Astrocyte (in vitro differentiated cells and primary cell): ENCODE measurements around the gene LYG1.

Experiments
- CTCF ChIP-seq: IDR thresholded peaks from 2 replicates; pipeline ENCODE4 v1.5.1; 2011; ENCODE audit warnings: low read depth, mild to moderate bottlenecking, inconsistent platforms, low read length, moderate library complexity; ENCODE audit not compliant: insufficient read depth
- EZH2 ChIP-seq: IDR thresholded peaks from 2 replicates; pipeline ENCODE4 v1.6.1; 2012; ENCODE audit warnings: mild to moderate bottlenecking, low read length, inconsistent platforms; ENCODE audit not compliant: insufficient read depth

GRCh38 chr2:99275882-99276281 is 25.1 kb downstream of the LYG1 start:
- no peak for TF ChIP-seq CTCF
- TF ChIP-seq EZH2 = no peak
